ENCODE data around the gene RUNX3.
"Not testable (repeated sequence)": the region's sequence is repeated elsewhere in the genome, so short reads cannot be mapped to it uniquely, and the experiment has no call there.

The RUNX3 gene

DNA sequence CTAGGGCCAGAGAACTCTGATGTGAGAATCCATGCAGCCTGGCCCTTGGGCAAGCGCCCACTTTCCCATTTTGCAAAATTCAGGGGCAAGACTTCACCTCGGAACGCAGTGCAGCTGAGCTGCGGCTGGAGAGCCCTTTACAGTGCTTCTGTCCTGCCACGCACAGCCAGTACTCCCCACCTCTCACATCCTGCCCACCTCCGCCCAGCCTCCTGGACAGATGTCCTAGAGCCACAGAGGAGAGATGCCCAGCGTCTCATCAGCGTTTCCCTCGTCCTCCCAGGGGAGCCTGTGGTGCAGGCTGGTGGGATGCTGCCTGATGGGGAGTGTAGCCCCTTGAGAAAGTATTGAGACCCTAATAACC, 29.6 kb downstream of the RUNX3 start:
- no peak for FAIRE-seq

DNA sequence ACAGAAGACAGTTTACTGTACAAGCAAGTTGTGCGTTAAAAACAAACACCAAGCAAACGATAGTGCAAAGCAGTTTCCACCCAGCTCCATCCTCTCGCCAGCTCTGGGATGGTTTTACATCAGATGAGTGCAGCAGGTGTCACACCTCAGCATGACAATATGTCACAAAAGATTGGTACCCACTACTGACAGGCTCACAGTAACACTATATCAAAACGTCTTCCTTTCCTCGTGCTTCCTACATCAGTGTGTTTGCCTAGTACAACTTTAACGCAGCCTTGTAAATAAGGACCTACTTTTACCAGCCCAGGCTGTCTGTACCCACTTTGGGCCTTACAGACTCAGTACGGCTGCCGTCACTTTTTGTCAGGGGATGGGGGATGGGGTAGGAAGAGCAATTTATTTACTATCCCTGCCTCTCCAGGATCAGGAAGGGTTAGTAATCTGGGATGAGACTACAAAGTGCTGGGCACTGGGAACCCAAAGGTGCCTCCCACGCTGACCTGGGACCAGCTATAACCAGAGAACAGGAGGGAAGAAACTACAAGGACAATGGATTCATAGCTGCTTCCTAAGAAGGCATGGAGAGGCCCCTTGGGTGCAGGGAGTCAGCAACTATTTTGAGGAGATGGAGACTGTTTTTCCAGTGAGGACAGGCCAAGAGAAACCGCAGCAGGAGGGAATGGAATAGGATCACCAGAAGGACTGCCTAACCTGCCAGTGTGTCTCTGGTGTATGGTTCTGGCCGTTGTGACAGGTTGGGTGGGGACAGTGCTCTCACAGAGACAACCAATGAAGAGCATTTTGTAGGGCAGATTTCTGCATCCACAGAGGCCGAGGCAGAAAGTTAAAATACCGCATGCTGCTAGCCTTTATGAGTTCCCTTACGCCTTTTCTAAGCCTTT, 30.2 kb downstream of the RUNX3 start:
- FAIRE-seq, result no peak

DNA sequence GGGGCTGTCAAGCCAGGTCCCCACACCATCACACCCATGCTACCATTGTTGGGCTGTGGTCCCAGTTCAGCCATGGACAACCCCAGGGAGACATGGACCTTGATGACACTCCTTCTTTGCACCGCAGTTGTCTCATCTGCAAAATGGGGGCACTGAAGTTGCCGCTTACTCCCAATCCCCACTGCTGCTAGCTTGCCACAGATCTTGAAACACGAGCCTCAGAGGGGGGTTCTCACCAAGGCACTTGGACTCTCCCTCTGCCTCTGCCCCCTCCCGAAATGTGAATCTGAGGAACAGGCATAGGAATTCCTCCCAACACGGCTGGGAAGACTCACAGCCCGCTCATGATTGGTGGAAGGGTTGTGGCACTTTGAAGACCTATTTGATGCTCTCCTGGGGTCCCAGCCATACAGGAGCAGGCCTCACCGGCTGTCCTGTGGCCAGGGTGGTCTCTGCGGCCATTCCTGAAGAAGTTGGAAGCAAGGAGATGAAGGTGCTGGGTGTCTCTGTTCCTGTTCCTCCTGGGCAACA, 31.1 kb downstream of the RUNX3 start:
- no peak for FAIRE-seq

DNA sequence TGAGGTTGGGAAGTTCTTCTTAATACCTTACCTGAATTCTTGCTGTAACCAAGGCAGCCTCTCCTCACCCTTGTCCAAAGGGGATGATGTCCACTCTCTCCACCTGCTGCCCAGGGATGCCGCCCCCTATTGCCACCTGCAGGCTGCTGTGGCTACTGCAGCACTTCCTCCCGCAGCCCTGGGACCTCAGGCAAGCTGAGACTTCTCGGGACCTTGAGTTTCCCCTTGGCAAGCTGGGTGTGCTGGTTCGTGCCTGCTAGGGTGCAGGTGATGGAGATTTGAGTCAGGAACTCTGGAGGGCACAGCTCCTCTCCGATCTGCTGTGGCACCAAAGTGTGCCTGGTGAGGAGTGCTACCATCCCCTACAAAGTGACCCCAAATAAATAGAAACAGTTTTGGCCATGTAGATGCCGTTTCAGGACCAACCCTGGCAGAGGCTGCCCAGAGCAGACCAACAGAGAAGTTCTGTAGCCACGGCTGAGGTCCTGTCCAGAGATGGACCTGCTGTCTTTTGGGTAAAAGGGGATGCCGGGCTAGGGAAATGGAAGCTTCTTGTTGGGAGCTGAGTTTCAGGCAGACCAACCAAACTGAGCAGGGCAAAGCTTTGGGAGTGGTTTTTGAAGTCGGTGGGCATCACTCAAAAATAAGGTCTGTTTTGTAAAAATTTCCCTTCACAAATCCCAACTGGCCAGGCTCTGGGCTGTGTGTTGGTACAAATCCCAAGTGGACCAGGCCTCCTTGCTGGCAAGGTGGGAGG, 31.7 kb downstream of the RUNX3 start:
- FAIRE-seq, result no peak

DNA sequence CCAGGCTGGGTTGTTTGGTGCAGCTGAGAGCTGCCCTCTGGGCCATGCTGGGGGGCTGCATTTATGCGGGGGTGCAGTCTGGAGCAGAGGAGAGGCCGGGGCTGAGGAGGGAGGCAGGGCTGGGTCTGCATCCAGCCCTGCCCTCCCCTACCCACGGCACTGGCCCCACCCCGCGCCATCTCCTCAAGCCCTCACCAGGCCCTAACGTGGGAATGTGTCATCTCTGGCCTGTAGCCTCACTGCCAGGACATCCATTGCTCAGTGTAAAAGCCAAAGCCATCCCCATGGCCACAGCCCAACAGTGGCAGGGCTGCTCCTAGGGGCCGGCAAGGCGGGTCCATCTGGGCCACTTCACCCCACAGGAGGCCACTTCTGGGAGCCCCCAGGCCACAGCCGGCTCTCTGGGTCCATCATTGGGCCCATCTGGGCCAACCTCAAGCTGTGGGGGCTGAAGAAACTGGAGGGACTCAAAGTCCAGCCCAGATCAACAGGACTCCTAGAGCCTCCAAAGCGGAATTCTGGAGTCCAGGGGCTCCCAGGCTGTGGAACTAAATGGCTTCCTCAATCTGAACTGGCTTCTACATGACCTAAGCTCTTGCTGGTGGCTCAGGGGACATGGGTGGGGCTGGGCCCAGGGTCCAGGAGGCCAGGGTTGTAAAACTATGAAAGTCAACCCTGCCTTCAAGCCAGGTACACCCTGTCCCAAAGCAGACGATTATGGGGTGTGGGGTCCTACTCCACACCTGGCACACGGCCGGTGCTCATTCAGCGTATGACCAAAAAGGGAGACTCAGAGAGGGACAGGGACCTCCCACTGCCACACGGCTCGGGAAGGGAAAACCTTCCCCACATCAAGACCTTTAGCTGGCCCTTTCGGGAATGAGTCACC, 32.6 kb downstream of the RUNX3 start:
- FAIRE-seq, result no peak

DNA sequence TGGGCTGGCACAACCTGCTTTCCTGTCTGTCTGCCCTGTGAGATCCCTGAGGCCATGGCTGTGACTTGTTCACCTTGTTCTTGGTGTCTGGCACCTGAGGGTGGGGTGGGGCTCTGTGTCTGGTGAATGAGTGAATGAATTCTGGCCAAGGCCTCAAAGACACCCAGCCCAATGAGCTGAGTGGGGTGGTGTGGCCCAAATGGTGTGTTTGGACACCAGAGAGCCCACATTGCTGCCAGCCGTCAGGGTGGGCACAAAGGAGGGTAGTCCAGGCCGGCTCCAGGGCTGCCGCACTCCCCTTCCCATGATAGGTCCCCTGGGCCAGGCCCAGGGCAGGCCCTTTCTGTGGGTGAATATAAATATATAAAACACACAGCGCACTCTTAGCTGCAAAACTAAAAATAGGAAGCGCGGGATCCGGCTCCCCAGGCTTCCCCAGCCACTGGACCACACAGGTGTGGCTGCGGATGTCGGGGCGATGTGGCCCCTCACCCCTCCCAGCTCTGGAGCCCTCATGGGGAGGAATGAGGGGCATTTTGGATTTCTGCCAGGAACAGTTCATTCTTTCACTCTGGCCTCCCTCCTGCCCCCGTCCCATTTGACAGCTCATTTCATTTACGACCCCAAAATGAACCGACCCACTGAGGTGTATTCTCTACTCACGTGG, 33.3 kb downstream of the RUNX3 start:
- FAIRE-seq, result no peak

DNA sequence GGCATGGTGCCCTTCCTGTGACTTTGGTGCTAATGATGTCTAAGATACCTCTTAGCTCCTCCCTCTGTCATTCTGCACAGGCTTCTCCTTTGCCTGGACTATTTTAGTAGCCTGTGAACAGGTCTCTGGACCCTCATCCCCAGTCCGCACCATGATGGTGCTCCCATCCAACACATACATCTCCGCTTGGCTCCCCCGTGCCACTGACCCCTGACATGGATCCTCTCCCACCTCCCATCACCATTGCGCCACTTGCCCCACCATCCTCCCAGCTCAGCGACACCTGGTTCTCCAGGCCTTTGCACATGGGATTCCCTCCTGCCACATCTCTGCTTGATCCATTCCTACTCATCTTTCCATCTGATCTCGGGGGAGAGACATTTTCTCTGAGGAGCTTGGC, 33.9 kb downstream of the RUNX3 start:
- no peak for FAIRE-seq

DNA sequence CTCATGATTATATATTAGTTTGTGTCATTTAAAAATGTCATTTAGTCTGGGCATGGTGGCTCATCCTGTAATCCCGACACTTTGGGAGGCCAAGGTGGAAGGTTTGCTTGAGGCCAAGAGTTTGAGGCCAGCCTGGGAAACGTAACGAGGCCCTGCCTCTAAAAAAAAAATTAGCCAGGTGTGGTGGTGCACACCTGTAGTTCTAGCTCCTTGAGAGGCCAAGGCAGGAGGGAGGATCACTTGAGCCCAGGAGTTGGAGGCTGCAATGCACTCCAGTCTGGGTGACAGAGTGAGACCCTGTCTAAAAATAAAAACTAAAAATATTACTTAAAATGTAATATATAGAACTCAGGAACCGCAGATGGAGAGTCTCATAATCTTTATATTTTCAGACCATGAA, 34.6 kb downstream of the RUNX3 start:
- FAIRE-seq, result no peak

DNA sequence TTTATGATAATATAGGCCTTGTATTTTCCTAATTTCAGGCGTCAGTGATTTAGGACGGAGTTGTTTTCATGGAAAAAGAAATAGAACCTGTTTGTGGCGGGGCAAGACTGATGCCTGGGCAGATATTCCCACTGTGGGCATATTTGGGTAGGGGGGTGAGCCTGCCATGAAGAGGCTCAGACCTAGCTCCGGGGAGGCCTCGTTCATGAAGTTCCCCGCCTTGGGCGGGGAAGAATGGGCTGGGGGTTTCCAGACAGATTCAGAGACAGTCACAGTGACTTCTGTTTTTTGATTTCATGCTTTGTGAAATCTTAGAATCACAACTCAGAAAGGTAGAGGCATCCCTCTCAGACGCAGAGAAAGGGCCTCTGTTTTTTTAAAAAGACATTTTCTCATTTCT, 36.1 kb downstream of the RUNX3 start:
- FAIRE-seq, result no peak

DNA sequence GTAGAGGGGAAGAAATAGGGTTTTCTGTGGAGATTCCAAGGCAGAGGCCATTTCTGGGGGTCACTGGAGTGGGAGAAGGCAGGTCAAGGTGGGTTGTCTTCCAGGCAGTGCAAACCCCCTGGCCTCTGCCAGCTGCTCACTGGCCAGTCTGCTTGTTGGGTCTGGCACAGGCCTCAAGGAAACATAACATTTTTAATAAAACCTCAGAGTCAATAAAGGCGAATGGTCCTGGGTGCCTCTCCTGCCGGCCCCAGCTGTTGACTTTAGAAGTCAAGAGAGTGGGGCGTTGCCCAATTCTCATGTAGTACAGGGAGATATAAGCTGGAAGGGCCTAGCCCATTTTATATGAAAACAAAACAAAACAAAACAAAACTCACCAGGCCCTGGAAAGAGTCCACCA, 36.6 kb downstream of the RUNX3 start:
- FAIRE-seq, result no peak

DNA sequence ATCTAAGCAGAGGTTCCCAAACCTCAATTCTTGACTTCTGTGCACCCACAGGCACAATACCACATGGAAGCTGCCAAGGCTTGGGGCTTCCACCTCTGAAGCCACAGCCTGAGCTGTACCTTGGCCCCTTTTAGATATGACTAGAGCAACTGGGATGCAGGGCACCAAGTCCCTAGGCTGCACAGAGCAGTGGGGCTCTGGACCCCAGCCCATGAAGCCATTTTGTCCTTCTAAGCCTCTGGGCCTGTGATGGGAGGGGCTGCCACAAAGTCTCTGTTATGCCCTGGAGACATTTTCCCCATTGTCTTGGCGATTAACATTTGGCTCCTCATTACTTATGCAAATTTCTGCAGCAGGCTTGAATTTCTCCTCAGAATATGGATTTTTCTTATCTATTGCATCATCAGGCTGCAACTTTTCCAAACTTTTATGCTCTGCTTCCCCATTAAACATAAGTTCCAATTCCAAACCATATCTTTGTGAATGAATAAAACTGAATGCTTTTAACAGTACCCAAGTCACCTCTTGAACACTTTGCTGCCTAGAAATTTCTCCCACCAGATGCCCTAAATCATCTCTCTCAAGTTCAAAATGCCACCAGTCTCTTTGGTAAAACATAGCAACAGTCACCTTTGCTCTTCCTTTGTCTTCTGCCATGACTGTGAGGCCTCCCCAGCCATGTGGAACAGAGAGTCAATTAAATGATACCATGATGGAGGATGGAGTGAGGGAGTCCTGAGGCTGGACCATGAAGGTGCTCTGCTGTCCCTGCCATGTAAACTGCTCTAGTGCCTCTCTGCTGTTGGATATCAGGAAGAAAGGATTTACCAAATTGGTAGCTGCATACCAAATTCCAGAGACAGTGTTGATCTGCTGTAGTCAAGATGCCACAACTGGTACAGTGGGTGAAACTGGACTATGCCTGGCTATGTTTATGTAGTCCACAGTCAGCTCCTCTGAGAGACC, 37.6 kb downstream of the RUNX3 start:
- FAIRE-seq, result no peak

DNA sequence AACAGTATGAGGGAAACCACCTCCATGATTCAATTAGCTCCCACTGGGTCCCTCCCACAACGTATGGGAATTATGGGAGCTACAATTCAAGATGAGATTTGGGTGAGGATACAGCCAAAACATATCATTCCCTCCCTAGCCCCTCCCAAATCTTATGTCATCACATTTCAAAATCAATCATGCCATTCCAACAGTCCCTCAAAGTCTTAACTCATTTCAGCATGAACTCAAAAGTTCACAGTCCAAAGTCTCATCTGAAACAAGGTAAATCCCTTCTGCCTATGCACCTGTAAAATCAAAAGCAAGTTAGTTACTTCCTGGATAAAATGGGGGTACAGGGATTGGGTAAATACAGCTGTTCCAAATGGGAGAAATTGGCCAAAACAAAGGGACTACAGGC, 38.7 kb downstream of the RUNX3 start:
- not testable (repeated sequence) for FAIRE-seq

DNA sequence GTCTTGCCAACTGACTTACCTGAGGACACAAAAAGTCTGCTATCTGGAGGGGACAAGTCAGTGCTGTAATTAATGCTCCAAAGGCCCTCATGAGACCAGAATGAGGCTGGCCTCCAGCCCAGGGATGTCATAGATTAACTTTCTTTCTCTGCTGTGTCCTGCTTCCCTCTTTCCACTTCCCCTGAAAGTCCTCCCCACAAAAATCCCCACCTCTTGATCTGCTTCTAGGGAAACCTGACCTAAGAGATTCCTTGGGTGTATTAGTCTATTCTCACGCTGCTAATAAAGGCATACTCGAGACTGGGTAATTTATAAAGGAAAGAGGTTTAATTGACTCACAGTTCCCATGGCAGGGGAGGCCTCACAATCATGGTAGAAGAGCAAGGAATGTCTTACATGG, 39.2 kb downstream of the RUNX3 start:
- no peak for FAIRE-seq

DNA sequence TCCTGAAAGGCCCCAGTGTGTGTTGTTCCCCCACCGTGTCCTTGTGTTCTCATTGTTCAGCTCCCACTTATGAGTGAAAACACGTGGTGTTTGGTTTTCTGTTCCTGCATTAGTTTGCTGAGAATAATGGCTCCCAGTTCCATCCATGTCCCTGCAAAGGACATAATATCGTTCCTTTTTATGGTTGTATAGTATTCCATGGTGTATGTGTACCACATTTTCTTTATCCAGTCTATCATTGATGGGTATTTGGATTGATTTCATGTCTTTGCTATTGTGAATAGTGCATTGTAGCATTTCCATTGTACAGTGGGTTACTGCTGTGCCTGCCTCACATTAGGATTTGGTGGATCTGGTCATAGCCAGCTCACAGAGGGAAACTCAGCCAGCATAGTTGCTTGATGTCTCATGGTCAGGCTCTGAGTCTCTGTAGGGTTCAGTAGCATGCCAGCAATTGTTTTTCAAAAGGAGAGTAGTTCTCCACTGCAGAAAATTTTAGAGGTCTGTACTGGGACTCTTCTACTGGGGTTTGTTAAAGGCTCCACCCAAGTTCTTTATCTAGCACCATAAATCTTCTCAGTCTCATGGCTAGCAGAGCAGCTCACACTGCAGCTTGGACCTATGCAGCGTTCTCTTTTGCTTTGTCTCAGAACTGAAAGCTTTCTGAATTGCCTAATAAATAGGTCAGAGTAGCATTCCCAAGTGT, 41.0 kb downstream of the RUNX3 start:
- no peak for FAIRE-seq

DNA sequence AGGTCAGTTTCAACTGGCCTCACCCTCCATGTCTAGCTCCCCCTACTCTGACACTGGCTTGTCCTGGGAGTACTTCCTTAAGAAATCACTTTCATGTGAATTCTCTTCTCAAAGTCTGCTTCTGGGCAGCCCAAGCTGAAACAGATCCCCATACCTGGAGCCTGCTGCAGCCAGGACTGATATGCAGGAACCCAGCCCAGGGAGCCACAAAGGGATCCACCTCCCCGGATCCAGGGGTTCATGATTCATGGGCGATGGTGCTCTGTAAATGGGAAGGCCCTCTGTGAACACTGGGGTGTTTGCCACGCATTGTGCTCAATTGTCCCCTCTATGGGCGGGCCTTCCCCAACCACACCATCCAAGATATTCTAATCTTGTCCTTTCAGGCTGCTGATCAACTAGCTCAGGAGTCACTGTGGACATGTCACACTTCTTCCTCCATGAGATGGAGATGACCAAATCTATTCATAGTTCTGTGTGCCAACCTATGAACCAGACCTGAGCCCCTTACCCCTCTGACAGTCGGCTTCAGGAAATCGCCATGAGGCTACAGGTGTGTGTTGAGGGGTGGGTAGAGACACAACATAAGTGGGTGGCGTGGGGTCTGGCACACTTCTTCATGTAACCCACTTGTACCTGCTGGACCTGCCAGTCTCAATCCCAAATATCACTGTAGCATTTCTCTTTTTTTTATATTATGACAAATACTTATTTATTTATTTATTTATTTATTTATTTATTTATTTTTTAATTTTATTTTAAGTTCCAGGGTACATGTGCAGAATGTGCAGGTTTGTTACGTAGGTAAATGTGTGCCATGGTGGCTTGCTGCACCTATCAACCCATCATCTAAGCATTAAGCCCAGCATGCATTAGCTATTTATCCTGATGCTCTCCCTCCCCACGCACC, 41.8 kb downstream of the RUNX3 start:
- no peak for FAIRE-seq

DNA sequence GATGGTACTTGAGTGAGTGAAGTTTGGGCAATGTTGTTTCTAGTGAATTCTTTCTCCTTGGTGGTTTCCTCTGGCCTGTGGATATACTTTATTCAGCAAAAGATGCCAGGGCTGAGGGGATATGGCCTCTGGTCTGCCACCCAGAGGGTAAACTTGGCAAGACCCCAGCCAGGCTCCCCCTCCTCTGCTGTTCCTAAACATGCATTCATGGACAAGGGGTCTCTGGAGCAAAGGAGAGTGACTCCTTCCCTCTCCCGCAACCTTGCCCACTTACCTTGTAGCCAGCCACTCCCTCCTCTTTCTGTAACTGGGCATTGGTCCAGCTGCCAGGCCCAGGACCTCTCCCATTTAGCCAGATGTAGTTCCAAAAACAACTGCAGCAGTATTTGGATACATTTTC, 43.8 kb downstream of the RUNX3 start:
- FAIRE-seq, result no peak

DNA sequence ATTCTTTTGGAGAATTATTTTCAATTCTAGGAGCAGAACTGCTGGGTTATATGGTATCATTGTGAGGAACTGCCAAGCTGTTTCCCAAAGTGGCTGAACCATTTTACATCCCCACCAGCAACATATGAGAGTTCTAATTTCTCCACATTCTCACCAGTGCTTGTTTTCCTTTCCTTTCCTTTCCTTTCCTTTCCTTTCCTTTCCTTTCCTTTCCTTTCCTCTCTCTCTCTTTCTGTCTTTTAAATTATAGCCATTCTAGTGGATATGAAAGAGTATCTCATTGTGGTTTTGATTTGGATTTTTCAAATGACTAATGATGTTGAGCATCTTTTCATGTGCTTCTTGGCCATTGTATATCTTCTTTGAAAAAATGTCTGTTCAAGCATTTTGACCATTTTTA, 45.3 kb downstream of the RUNX3 start:
- FAIRE-seq, result no peak

DNA sequence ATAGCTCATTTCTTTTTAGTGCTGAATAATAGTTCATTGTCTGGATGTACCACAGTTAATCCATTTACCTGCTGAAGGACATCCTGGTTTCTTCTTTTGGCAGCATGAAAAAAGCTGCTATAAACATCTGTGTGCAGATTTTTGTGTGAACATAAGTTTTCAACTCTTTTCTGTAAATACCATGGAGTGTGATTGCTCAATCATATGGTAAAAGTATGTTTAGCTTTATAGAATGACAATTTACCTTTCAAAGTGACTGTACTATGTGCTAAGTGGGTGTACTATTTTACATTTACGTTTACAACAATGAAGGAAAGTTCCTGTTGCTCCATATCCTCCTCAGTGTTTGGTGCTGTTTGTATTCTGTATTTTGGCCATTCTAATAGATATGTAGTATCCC, 49.0 kb downstream of the RUNX3 start:
- no peak for FAIRE-seq
